ENCODE results near the gene SRRM1. TPM values are rescaled to one million over a fixed set of nuclear protein-coding genes. Genes with fewer than 3 reads are reported as not detected.

Gene SRRM1
- total RNA-seq, 1 experiment from 2014 or later, result 128 TPM

DNA sequence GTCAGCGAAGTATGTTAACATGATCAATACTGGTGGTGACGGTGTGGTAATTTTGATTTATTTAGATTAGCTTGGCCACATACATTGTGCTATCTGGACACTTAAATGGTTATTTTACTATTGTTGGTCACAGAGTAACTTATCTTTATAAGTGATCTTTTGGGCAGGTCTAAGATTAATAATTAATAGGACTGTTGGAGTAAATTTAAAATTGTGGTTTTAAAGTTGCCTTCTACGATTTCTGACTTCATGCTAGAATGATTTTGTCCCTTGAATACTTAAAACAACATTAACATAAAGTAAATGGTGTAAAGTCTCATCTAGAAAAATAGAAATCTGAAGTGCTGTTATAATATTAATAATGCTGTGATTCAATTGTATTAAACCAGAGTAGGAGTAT lies 14.7 kb downstream of the SRRM1 start:
- Mint-ChIP-seq H3K27ac (ENCODE audit: unreplicated experiment) (no peak overlapping the region), H3K4me1 (ENCODE audit: low read depth, unreplicated experiment) (no peaks in the 10 kb centered on the region), H3K9me3 (ENCODE audit: unreplicated experiment) (no peaks in the 10 kb centered on the region), H3K36me3 (ENCODE audit: insufficient read depth, unreplicated experiment) (peaks cover 77% of the 10 kb centered on the region), H3K27me3 (ENCODE audit: insufficient read depth, unreplicated experiment) (no peaks in the 10 kb centered on the region), H3K4me3 (ENCODE audit: unreplicated experiment) (no peak overlapping the region)
- Histone ChIP-seq H3K36me3 (ENCODE audit: control insufficient read depth, insufficient read depth, low read length) (no peaks in the 10 kb centered on the region; the same call in 1 of the 2 replicates), H3K27me3 (replicated peaks; ENCODE audit: control insufficient read depth, insufficient read depth, low read length) (no peaks in the 10 kb centered on the region), H3K9me3 (no peaks in the 10 kb centered on the region), H3K4me3 (ENCODE audit: low read depth, low read length) (no peak overlapping the region), H3K4me1 (no peaks in the 10 kb centered on the region)
- TF ChIP-seq, protein P1, sequence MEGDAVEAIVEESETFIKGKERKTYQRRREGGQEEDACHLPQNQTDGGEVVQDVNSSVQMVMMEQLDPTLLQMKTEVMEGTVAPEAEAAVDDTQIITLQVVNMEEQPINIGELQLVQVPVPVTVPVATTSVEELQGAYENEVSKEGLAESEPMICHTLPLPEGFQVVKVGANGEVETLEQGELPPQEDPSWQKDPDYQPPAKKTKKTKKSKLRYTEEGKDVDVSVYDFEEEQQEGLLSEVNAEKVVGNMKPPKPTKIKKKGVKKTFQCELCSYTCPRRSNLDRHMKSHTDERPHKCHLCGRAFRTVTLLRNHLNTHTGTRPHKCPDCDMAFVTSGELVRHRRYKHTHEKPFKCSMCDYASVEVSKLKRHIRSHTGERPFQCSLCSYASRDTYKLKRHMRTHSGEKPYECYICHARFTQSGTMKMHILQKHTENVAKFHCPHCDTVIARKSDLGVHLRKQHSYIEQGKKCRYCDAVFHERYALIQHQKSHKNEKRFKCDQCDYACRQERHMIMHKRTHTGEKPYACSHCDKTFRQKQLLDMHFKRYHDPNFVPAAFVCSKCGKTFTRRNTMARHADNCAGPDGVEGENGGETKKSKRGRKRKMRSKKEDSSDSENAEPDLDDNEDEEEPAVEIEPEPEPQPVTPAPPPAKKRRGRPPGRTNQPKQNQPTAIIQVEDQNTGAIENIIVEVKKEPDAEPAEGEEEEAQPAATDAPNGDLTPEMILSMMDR (IDR thresholded peaks at IDR 0.05; ENCODE audit: insufficient read depth in 1 of 2, low read depth in 1 of 2, low read length in 1 of 2, severe bottlenecking in 1 of 2, unreplicated experiment in 1 of 2), result no peak
- intact Hi-C loops (cut with micrococcal nuclease; ENCODE audit: unreplicated experiment), result no loop called here
- ChIA-PET CTCF (no interaction called here), POLR2A (no interaction called here)
- BruUV-seq (replicated peaks), result no TSS peak
- DNase-seq, result no peak

DNA sequence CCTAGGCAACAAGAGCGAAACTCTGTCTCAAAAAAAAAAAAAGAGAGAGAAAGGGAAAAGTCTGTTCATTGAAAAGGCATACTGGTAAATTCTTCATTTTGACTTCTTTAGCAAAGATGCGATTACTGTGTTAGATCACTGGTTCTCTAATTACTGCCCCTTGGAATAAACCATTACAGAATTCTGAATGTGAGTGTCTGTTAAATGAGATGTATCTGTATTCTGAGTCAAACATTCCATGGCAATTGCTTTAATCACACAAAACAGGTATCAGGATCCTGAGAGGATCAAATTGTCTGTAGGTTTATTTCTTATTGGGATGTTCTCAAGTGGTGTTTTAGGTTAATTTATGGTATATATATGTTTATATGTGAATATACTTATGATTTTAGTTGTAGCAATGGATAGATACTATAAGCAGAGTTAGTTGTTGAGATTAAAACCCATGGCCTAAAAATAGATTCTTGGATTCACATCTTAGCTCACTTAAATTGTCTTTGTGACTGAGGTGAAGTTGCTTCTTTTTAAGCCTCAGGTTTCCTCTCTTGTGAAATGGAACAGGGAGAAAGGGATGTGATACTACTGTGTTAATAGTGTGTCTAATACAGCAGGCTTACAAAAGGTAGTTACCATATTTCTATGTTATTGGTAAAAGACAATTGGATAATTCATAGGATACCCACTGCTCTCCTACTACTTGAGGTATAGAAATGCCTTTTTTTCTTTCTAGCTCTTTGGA lies 16.2 kb downstream of the SRRM1 start:
- H3K27me3 ChIP-seq (replicated peaks; ENCODE audit: control insufficient read depth, insufficient read depth, low read length), result no peaks in the 10 kb centered on the region
- POLR2A ChIA-PET, result no interaction called here
- no peaks in the 10 kb centered on the region; the same call in 1 of the 2 replicates for H3K36me3 ChIP-seq (ENCODE audit: control insufficient read depth, insufficient read depth, low read length)
- no peaks in the 10 kb centered on the region for H3K4me1 Mint-ChIP-seq (ENCODE audit: low read depth, unreplicated experiment)
- H3K4me3 ChIP-seq (ENCODE audit: low read depth, low read length), result no peak overlapping the region
- H3K27ac Mint-ChIP-seq (ENCODE audit: unreplicated experiment), result no peak overlapping the region
- no peaks in the 10 kb centered on the region for H3K9me3 Mint-ChIP-seq (ENCODE audit: unreplicated experiment)
- no peaks in the 10 kb centered on the region for H3K4me1 ChIP-seq
- H3K27me3 Mint-ChIP-seq (ENCODE audit: insufficient read depth, unreplicated experiment), result no peaks in the 10 kb centered on the region
- BruUV-seq (replicated peaks), result no TSS peak
- TF ChIP-seq, protein P1 (IDR thresholded peaks at IDR 0.05; ENCODE audit: insufficient read depth in 1 of 2, low read depth in 1 of 2, low read length in 1 of 2, severe bottlenecking in 1 of 2, unreplicated experiment in 1 of 2), result no peak
- peaks cover 76% of the 10 kb centered on the region for H3K36me3 Mint-ChIP-seq (ENCODE audit: insufficient read depth, unreplicated experiment)
- intact Hi-C loops (cut with micrococcal nuclease; ENCODE audit: unreplicated experiment), result no loop called here
- CTCF ChIA-PET, result interaction anchor here (0.9 kb wide), 1 partner anchor 171 kb away, joined by 5 read pairs; no protein-coding TSS in a partner anchor
- H3K4me3 Mint-ChIP-seq (ENCODE audit: unreplicated experiment), result no peak overlapping the region
- no peak for DNase-seq
- no peaks in the 10 kb centered on the region for H3K9me3 ChIP-seq

DNA sequence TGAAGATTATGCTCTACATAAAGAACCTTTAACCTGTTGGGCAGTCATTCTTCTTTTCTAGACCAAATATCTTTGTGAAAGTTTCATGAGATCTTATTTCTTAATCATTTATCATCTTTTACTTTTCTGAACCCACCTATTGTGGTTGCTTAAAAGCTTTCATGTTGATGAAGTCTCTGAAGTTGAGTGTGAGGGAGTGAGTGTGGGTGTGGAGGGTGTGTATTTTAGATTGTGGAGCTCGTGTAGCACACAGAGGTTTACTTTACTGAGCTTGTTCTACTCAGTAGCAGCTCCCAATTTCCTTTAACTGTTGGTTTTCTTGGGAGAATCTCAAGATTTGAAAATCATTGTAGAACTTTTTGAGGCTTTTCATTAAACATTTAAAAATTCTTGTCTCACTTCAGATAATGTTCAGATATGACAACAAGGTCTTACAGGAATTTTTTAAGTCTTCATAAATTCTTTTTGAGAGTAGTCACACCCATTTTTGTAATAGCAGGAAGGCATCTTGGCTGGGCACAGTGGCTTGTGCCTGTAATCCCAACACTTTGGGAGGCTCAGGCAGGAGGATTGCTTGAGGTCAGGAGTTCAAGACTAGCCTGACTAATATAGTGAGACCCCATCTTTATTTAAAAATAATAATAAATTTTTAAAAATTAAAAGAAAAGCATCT lies 17.0 kb downstream of the SRRM1 start:
- TF ChIP-seq, protein P1 (IDR thresholded peaks at IDR 0.05; ENCODE audit: insufficient read depth in 1 of 2, low read depth in 1 of 2, low read length in 1 of 2, severe bottlenecking in 1 of 2, unreplicated experiment in 1 of 2), result no peak
- no peaks in the 10 kb centered on the region; the same call in 1 of the 2 replicates for H3K36me3 ChIP-seq (ENCODE audit: control insufficient read depth, insufficient read depth, low read length)
- Mint-ChIP-seq H3K36me3 (ENCODE audit: insufficient read depth, unreplicated experiment) (peaks cover 76% of the 10 kb centered on the region), H3K27ac (ENCODE audit: unreplicated experiment) (no peak overlapping the region), H3K27me3 (ENCODE audit: insufficient read depth, unreplicated experiment) (no peaks in the 10 kb centered on the region), H3K9me3 (ENCODE audit: unreplicated experiment) (no peaks in the 10 kb centered on the region), H3K4me3 (ENCODE audit: unreplicated experiment) (no peak overlapping the region), H3K4me1 (ENCODE audit: low read depth, unreplicated experiment) (no peaks in the 10 kb centered on the region)
- H3K4me3 ChIP-seq (ENCODE audit: low read depth, low read length), result no peak overlapping the region
- CTCF ChIA-PET, result interaction anchor here (0.9 kb wide), 1 partner anchor 170 kb away, joined by 5 read pairs; no protein-coding TSS in a partner anchor
- intact Hi-C loops (cut with micrococcal nuclease; ENCODE audit: unreplicated experiment), result no loop called here
- BruUV-seq (replicated peaks), result no TSS peak
- no peak for DNase-seq
- H3K27me3 ChIP-seq (replicated peaks; ENCODE audit: control insufficient read depth, insufficient read depth, low read length), result no peaks in the 10 kb centered on the region
- POLR2A ChIA-PET, result no interaction called here
- H3K9me3 ChIP-seq, result no peaks in the 10 kb centered on the region
- no peaks in the 10 kb centered on the region for H3K4me1 ChIP-seq
